Stimulated activated CD4-positive, alpha-beta T cell treated with anti-CD3 and anti-CD28 coated beads, Interleukin-4, amount 100 ng/mL, for 1 hour (primary cell): ENCODE measurements around the gene PLOD1.
A peak's percentile ranks its signal among the peaks of the same experiment; 100 is the strongest.
"Not testable (repeated sequence)": the region's sequence is repeated elsewhere in the genome, so short reads cannot be mapped to it uniquely, and the experiment has no call there.

ENCODE experiments used
- DNase-seq: peaks from one replicate; pipeline ENCODE4 v3.0.0-alpha.2; 2020

The PLOD1 gene

DNA sequence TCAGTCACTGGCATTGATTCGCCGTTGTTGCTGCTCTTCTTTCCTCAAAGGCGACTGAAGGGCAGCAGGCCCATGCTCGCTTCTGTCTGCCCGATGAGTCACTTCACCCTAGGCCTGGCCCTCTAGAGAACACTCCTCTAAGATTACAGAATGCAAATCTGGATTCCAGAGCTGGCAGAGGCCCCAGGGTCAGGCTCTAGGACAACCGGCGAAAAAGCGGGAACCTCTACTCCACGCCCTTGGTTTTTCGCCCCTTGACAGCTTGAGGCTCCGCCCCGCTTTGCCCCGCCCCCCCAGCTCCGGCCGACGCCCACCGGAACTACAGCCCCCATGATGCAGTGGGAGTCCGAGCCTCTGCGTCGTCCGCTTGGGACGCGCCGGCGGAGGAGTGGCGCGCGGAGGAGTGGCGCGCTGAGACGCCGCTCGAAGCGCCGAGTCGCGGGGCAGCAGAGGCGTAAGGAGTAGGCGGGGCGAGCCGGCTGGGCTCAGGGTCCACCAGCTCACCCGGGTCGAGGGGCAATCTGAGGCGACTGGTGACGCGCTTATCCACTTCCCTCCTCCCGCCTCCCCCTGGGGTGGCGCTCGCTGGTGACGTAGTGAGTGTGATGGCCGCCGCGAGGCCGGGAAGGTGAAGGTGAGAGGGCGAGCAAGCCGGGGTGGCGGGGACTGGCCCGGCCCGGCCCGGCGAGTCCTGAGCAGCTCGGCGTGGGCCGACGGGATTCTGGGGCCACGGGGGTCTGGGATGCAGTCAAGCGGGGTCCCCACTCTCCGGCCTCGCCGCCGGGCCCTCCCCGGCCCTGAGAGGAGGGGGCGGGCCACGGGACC is 45.5 kb downstream of the PLOD1 start, which contains the start of gene MFN2:
Gene MFN2 (plus strand): TSS at position 594 of the 825 bp plus-strand sequence. CDS start 8,725 bp downstream, outside the sequence.
- DNase-seq, result peak; percentile 92

DNA sequence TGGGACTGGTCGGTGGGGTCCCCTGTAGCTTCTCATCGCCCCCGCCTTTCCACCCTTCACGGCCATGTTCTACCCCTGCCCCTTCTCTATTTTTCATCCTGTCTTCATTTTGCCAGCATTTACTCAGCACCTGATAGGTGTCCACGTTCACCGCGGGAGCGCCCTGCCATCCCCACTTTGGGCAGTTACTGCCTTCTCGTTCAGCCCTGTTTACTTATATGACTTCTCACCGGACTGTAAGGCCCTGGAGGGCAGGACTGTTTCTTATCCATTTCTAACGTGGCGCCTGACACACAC is 46.1 kb downstream of the PLOD1 start:
- no peak for DNase-seq

DNA sequence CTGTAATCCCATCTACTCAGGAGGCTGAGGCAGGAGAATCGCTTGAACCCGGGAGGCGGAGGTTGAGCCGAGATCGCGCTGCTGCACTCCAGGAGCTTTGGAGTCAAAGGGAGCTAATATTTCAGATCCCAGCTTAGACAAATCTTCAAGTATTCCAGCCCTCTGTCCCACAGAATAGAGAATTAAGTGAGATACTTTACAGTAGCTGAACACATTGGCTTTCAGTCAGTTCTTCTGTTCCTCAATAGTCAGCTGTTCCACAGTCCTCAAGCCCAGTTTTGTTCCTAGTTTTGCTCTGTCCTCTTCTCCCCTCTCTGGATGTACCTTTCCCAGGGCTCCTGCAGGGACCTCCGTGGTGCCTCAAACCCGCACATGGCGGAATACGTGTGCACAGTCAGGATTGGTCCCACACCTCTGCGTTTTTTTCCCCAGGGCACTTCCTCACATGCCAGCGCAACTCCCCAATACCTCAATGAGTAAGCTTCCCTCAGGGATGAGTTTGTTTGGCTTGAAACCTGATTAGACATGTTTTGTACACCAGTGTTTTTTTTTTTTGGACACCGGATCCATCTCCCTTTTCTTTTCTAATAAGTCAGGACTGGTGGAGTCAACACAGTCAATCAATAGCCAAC is 47.0 kb downstream of the PLOD1 start:
- no peak for DNase-seq

DNA sequence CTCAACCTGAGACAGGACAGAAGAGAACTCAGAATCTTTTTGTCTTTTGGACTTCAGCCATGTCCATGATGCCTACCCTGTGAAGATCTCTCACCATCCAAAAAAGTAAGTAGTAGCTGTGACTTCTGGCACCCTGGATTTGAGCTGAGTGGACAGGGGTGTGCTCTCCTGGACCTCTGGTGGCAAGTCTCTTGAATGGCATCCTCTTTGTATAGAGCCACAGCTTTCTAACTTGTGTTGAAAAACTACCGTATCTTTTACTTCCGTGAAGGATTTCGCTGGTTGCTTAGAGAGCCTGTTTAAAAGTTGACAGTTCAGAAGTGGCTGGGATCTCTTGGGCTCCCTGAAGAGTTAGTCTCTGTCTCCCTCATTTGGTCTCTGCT is 47.5 kb downstream of the PLOD1 start:
- no peak for DNase-seq

DNA sequence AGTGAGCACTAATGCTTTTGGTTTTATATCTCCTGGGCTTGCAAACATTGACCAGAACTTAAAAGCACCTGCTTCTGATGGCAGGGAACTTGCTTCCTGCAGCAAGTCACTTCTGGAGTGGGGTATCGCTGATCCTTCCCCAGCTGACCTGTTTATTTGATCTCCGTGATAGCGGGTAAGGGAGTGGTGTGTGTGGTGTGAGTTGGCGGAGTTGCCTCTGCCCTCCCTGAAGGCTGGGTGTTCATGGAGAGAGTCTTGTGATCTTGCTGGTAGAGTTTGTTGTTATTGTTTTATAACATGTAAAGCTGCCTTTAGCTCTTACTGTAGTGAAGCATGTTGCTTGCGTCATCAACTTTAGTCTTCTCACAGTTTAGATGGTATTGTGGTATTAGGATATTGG is 49.6 kb downstream of the PLOD1 start:
- DNase-seq, result no peak

DNA sequence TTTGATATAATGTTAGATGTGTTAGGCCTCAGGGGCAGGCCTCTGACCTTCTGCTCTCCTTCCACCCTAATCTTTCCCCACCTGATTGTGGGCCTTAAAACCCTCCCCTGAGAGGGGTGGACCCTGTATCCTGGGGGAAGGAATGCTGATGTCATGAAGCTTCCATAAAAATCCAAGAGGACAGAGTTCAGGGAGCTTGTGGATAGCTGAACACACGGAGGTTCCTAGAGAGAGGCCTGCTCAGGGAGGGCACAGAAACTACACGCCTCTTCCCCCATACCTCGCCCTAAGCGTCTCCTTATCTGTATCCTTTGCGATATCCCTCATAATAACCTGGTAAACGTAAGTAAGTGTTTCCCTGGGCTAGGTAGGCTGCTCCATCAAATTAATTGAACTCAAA is 50.1 kb downstream of the PLOD1 start:
- no peak for DNase-seq

DNA sequence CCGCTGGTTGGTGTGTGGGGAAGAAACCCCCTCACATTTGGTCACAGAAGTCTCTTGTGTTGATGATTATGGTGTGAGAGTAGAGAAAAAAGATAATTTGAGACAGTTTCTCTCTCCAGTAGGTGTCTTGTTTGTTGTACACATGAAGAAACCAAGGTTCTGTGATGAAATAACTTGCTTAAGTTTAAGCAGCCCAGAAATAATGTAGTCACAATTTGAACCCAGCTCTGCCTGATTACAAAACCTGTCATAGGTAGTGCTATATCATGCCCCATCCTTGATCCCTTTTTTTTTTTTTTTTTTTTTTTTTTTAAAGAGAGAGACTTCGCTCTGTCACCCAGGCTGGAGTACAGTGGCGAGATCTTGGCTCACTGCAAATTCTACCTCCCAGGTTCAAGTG is 50.7 kb downstream of the PLOD1 start:
- no peak for DNase-seq

DNA sequence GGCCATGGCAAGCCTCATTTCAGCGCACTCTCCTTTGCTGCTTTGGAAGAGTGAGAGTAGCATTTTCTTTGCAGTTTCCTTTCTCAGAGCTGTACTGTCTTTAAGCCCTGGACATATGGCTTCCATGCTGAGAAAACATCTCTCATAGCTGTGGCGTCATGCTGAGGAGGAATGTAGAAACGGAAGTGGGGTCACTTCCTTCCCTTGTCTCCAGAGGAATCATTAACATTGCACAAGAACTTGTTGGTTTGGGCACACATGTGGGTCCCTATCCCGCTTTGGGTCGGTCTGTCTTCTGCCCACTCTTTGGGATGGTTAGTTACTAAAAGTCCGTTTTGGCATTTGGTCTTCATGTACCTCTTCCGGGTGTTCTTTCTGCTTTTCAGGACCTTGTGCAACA is 51.3 kb downstream of the PLOD1 start:
- no peak for DNase-seq

DNA sequence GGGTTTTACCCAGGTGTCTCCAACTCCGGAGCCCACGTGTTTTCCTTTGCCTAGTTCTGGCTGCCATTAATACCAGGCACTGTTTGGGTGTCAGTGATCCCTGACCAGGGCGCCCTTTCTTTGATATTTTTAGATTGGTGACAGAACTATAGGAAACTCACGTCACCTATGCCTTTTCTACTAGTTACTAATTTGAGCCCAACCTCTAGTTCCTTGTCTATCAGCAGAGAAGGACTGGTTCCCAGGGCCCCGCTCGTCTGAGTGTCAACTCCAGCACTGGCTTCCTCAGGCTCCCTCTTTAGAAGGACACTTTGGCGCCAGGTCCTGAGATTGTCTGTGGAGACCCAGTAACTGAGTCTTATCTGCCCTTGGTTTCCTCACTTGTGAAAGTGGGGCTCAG is 55.2 kb downstream of the PLOD1 start:
- no peak for DNase-seq

DNA sequence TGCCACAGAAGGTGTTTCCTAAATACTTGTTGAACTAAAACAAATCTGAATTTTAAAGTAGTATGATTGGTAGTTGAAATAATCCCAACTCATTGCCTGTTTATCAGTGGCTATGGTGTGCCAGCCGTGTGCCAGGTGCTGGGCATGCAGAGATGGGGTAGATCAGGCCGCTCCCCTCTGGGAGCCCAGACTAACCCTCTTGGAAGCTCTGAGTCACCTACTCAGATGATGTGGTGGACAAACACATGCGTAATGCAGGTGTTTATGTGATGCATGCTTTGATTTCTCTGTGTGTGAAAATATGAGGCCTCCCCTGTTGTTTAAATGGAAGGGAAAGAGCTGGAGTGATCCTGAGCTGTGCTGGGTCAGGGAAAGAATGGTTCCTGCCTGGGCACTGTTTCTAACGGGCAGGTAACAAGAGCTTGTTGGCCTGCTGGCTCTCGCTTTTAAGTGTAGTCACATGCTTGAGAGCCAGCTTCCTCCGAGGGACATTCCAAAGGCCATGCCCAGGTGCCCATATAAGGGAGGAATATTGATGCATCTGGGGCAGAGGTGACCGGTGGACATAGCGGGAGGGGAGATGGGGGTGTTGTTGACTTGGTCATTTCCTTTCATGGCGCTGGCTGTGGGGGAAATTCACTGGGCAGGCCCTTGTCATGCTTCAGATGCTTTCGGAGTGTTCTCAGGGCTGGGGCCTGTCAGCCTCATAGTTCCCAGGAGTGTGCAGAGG is 56.0 kb downstream of the PLOD1 start:
- no peak for DNase-seq

DNA sequence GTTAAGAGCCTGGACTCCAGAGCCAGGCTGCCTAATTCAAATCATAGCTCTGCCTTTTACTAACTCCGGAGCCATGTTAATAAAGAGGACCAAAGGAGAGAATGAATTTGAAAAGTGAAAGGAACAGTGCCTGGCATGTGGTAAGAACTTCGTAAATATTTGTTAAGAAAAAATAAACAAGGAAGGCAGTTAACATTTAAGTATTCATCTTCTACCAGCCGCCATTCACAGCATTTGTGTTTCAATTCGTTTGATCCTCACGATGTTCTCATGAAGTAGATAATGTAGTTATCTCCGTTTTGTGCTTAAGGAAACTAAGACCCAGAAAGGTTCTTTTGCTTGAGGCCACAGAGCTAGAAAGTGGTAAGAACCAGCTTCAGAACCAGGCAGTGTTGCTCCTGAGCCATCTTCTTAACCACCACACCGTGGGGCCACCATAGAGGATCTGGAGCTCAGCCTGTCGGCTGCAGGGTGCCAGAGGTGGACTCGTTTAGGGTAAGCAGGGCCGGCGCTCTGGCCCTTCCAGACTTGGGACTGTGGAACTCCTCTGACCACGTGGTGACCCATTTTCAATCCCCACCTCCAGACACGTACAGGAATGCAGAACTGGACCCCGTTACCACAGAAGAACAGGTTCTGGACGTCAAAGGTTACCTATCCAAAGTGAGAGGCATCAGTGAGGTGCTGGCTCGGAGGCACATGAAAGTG is 57.6 kb downstream of the PLOD1 start:
- no peak for DNase-seq

DNA sequence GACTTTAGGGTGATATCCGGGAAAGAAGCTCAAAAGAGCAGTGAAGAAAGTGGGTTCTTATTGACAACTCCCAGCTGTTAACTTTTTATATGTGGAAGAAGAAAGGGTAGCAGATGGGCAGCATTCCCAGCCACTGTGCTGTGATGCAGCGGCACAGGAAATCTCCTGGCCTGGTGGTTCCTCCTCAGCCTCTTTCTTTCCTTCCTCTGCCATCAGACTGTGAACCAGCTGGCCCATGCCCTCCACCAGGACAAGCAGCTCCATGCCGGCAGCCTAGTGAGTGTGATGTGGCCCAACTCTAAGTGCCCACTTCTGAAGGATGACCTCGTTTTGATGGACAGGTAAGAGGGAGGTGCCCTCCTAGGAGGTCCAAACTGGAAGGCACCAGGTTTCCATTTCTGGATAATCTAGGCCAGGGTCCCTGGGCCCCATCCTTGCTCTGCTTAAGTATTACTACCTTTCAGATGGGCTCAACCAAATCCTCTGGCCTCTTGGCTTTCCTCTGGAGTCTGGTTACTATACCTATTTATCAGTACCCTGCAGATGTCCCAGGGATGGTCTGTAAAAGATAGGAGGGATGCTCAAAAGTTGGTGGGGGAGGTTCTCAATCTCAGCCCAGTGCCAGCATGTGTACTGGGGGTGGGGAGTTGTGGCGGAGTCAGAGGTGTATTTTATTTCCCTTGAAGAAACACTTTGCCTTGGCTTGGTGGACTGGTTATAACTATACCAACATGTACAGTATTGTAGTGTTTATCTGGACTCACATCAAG is 62.7 kb downstream of the PLOD1 start:
- DNase-seq, result no peak

DNA sequence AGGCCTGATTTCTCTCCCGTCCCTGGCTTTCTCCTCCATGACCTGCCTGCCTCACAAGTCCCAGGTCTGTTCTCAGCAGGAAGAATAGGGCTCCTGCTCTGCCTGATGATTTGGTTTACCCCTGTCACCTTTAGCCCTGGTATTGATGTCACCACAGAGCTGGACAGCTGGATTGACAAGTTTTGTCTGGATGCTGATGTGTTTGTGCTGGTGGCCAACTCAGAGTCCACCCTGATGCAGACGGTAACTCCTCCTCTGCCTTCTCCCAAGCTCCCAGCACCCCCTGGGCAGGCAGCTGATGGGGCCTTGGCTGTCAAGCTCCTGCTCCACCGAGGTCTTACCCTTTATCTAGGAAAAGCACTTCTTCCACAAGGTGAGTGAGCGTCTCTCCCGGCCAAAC is 64.1 kb downstream of the PLOD1 start:
- no peak for DNase-seq

DNA sequence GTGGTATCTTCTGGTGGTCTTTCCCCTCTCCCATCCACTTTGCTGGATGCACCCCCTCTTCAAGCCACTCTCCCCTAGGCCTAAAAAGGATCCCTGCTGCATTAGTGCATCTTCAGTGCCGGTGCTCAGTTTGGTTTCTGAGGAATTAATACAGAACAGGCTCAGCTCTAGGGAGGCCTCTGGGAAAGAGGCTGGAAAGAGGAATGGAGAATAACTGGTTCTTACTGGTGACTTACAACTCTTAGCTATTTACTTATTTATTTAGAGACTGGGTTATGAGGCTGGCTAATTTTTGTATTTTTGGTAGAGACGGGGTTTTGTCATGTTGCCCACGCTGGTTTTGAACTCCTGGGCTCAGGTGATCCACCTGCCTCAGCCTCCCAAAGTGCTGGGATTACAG is 64.7 kb downstream of the PLOD1 start:
- DNase-seq, result no peak

DNA sequence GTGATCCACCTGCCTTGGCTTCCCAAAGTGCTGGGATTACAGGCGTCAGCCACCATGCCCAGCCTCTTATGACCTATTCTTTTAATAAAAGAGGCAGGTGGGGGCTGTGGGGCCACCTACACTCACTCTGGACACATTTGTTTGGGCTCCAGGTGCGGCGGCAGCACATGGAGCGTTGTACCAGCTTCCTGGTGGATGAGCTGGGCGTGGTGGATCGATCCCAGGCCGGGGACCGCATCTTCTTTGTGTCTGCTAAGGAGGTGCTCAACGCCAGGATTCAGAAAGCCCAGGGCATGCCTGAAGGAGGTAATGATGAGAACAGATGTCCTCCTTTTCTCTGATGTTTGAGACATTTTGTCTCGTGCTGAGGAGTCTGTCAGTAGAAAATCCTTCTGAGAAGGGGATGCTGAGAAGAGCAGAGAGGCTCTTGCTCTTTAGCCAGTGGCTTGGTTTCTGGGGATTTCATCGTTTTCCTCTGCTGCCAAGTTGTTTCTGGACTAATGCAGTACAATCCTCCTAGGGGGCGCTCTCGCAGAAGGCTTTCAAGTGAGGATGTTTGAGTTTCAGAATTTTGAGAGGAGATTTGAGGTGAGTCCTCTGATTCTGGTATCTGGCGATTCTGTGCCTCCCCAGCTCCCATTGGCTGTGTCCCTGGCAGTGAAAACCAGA is 66.9 kb downstream of the PLOD1 start:
- DNase-seq, result peak; percentile 47

DNA sequence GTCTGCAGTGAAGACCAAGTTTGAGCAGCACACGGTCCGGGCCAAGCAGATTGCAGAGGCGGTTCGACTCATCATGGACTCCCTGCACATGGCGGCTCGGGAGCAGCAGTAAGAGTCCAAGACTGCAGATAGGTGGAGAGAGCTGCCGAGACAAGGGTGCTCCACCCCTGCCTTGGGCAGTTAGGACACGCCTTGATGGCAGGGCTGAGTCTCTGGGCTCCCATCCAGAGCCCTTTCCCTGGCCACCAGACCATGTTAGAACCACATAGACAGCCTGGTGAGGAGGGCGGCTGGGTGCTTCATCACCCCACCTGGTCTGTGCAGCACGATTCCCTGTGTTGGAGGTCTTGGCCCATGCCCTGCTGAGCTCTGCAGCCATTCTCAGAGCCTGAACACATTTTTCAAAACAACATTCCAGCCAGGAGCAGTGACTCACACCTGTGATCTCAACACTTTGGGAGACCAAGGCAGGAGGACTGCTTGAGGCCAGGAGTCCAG is 67.5 kb downstream of the PLOD1 start:
- DNase-seq, result no peak

DNA sequence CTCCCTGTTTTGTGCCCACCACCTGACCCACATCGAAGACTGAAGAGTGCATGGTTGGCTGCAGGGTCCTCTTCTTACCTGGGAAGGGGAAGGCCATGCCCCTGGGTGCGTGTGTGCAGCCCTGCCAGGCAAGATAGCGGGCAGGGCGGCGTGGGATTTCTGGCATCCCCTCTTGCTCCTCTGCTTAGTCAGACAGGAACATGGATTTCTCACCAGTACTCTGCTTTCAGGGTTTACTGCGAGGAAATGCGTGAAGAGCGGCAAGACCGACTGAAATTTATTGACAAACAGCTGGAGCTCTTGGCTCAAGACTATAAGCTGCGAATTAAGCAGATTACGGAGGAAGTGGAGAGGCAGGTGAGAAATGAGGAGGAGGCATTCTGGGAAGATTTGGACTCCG is 69.2 kb downstream of the PLOD1 start:
- DNase-seq, result no peak

DNA sequence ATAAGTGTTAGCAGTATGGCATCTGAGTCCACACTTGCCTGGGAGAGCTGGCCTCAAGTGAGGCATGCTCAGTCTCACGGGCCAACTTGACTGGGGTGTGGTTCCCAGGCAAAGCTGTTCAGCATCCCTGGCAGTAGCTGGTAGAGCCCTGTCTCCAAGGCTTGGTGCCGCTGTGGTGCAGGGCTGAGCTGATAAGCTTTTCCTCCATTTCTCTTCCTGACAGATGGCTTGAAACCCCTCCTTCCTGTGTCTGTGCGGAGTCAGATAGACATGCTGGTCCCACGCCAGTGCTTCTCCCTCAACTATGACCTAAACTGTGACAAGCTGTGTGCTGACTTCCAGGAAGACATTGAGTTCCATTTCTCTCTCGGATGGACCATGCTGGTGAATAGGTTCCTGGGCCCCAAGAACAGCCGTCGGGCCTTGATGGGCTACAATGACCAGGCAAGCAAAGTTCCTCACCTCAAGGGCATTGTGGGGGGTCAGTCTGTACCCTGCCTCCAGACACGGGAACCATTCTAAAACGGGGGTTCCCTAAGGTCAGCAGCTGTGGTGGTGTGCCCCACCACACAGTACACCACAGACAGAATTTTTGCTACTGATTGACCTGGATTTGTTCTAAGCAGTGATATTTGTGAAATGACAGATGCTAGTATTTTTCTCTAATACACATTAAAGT is 71.1 kb downstream of the PLOD1 start:
- DNase-seq, result no peak

DNA sequence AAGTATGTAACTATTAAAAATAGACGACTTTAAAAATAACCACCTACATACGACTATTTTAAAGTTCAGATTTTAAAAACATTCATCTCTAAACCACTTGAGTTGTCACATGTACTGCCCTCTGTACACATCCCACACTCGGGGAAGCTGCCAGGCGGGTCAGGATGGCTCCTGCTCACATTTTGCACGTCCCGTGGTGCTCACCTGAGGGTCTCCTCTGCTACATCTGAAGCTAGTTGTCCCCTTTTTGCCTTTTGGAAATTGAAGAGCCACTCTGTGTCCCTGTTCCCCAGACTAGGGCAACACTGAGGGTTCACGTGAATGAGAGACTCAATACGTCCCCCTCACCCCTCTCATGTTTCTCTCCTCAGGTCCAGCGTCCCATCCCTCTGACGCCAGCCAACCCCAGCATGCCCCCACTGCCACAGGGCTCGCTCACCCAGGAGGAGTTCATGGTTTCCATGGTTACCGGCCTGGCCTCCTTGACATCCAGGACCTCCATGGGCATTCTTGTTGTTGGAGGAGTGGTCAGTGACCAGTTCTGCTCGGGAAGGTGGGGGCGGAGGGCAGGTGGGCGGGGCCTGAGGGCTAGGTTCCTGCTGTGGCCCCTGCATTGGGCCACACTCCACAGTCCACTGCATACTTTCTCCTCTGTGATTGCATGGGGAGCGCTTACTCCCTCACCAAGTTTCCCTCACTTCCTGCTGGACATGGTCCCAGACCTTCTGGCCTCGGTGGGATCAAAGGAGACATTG is 71.8 kb downstream of the PLOD1 start:
- DNase-seq, result no peak

DNA sequence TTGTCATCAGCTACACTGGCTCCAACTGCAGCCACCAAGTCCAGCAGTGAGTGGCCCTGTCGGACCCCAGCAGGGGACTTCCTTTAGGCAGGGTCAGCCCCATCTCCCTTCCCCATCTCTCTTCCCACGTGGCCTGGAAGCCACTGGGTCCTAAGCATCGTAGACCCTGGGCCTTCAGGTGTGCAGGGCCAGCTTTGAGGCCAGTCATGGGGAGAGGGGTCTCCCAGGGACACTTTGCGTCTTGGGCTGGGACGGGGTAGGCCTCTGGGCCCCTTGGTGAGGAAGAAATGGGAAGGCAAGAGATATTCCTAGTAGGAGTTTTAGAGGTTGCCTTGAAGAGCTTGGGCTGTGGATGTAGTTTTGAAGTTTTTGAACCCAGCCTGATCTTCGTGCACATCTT is 72.7 kb downstream of the PLOD1 start:
- no peak for DNase-seq

DNA sequence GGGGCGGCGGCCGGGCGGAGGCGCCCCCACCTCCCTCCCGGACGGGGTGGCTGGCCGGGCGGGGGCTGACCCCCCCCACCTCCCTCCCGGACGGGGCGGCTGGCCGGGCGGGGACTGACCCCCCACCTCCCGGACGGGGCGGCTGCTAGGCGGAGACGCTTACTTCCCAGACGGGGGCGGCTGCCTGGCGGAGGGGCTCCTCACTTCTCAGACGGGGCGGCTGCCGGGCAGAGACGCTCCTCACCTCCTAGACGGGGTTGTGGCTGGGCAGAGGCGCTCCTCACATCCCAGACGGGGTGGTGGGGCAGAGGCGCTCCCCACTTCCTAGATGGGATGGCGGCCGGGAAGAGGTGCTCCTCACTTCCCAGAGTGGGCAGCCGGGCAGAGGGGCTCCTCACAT is 73.8 kb downstream of the PLOD1 start:
- DNase-seq, result not testable (repeated sequence)
